NCI-H1105 treated with DMSO at 0.1 percent for 48 hours (cell line): ENCODE results near the gene TVP23C.

Experiments
- DNase-seq: peaks from one replicate; lab custom pipeline; 2025; lab: John Stamatoyannopoulos, UW

TVP23C gene

DNA sequence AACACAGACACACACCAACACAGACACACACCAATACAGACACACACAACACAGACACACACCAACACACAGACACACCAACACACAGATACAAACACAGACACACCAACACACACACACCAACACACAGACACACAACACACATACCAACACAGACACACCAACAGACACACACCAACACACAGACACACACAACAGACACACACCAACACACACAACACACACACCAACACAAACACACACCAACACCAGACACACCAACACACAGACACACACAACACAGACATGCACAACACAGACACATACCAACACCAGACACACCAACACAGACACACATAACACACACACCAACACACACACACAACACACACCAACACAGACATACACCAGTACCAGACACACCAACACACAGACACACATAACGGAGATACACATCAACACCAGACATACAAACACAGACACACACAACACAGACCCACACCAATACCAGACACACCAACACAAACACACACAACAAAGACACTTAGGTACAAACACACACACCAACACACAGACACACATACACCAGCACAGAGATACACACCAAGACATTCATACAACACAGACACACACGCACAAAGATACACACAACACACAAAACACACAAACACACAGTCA, 98.1 kb downstream of the TVP23C start:
- no peak for DNase-seq

DNA sequence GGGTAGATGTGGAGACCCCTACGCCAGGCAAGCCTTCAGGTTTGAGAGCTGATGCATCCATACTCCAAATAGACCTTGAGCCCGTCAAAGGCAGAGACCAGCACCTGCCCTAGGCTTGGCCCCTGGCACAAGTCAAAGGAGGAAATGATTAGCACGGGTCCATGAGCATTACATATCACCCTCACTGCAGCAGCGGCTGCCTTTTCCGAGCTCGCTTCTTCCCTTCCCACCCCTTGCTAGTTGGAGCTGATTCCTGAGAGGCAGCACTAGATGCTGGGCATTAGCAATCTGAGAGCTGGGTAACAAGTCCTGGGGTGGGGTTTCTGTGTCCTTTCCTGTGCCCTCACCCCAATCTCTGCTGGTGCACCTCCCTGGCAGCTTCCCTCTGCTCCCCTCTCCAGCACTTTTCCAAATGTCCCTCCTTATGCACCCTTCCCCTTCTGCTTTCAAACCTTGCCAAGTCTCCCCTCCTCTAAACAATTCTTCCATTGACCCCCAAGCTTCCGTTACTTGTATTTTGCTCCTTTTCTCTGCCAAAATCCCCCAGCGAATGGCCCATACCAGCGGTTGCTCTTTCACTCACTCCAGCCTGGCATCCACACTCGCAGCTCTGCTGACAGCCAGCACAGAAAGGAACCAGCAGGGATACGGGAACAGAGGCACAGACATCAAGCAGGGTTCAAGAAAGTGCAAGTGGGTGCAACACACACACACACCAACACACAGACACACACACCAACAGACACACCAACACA, 98.9 kb downstream of the TVP23C start:
- DNase-seq = no peak

DNA sequence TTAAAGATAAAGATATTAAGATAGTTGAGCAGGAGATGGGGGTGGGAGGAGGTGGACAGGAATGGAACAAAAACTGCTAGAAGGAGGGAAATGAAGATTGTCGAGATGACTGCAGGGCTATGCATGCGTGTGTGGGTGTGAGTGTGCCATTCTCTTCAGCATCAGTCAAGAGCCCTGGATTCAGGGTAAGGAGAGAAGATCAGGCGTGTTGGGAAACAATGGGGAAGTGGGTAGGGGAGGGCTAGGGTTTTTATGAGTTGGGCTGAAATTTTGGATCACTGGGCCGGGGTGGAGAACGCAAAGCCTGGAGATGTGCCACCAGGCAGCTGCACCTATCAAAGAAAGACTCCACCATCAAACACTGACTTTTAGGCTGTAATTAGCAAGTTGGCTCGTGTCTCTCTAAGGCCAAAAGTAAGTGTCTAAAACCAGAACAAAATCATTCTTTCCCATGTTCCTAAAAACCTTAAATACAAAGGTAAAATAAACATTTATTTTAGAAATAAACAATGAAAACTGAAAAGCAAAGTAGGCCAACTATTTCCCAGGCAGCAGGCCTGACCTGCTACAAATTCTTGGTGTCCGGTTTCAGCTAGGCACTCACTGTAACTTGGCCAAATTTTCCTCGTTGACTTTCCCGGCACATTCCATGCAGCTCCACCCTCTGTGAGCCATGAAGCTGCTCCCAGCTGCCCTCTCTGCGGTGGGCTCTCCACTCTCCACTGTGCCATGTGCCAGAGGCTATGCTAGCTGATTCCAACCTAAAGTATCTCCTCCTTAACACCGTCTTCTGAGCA, 100.1 kb downstream of the TVP23C start:
- DNase-seq = no peak

DNA sequence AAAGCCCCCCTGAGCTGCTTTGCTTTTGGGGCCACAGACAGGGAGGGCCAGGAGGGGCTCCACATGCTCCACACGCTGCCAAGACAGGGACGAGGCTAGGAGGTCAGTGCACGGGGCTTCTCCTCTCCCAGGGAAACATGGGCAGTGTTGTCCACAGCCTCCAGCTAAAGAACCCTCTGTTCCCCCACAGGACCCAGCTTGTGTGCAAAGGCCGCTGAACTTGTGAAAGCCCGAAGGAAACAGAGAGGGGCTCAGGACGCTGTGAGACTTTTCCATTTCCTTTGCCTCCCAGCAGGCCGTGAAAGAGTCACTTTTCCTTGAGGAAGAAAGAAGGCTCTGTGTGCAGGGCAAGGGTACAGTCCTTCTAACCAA, 105.6 kb downstream of the TVP23C start:
- no peak for DNase-seq

DNA sequence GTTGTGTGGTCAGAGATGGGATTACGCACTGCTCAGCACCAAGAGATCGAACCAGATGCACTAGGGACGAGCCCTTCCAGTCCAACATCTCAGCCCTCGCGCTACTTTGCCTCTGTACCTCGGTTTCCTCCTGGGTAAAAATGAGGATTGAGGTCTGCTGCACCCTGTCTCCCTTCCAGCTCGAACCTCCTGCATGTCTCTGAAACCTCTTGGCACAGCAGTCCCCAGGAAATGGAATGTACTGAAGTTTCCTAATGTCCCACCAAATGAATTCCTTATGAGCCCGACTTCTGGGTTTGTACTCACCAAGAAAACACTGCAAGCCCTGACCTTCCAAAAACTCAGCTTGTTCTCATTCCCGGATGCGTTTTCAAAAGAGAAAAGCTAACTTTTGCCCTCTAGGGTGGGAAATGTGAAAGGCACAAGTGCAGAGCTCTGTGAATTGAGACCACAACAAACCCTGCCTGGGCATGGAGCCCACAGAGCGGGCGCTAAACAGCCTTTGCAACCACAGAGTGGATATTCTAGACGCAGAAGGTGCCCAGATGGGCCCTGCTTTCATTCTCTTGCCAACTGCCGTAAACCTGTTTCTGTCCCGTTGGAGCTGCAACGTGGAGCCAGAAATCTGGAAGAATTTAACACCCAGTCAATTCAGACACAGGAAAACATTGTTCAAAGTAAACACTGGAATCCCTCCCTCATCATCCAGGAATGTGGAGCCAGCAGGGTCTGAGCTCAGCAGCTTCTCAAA, 106.1 kb downstream of the TVP23C start:
- DNase-seq = no peak

DNA sequence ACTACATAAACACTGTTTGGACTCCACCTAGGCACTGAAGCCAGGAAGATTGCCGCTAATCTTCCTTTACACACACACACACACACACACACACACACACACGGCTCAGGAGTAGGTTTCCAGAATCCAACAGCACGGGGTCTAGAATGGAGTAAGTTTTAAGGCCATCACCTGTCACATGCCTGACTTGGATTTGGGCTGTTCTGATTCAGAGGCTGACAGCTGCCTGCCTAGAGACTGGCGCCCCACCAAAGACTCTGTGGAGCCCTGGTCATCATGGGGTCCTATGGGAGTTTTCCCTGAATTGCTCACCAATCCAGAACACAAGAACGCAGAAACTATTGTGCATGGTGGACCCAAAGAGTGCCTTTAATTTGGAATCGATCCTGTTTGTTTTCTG, 106.8 kb downstream of the TVP23C start:
- no peak for DNase-seq

DNA sequence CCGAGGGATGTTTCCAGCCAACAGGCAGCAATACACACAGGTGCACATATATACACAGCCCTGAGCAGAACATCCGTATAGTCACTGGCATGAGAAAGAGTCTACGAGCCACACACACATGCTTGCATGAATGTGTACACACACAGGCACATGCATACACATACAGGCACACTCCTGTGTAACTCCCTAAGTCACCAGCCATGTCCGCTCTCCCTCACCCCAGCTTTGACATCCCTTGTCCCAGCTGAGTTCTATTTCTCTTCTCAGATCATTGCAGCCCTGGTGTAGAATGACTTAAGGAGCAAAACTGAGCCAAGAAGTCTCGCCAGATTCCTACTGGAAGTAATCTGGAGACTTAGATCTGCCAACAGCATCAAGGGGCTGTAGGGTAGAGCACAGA, 108.9 kb downstream of the TVP23C start:
- DNase-seq = no peak

DNA sequence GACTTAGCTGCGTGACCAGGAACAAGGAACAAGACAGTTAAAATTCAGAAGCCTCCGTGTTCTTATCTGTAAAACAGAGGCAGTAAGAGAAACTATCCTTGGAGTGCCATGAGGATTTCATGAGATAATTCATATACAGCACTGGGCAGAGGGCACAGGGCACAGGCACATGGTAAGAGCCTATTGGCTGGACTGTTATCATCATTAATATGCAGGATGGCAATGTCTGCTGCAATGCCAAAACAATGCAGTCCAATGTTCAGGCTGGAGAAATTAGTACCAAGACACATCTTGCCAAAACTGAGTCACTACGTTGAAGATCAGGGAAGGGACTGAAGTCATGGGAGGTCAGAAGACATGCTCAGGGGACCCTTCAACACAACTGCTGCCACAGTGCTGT, 109.5 kb downstream of the TVP23C start:
- DNase-seq = no peak

DNA sequence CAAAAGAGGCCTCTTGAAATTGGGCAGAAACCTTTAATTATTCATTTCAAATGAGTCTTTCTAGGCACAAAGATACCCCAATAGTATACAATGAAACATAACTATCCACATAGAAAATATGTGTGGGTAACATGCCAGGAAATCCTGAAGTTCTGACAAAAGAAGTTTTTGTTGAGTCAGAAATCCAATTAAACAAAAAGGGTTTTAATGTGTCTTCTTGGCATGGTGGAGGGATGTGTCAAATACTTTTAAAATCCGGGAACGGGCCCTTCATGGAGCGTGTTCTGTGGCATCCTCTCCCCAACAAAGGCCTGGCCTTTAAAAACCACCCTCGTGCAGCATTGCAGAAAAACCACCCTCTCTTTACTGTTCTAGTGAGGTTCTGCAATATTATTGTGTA, 110.0 kb downstream of the TVP23C start:
- no peak for DNase-seq

DNA sequence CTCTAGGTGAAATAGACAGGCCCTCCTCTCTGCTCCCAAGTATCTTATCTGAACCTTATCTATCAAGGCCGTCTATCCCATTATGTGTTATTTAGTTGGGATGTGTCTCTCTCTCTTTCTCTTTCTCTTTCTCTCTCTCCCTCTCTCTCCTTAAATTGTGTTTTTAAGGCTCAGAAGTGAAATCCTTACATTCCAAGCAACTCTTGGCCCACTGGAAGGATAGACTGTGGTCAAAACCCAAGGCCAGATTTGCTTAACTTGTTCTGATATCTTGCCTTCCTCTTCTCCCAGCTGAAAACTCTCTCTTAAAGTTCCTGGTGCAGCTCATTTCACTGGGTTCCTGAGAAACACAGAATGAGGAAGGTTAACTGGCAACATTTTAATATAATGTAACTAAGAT, 110.5 kb downstream of the TVP23C start:
- no peak for DNase-seq
